ENCODE measurements around the gene DSEL. TPM values are rescaled to one million over a fixed set of nuclear protein-coding genes. Genes with fewer than 3 reads are reported as not detected.

DSEL gene
- total RNA-seq, 1 donor from 2014 or later, result 0.07 TPM

DNA sequence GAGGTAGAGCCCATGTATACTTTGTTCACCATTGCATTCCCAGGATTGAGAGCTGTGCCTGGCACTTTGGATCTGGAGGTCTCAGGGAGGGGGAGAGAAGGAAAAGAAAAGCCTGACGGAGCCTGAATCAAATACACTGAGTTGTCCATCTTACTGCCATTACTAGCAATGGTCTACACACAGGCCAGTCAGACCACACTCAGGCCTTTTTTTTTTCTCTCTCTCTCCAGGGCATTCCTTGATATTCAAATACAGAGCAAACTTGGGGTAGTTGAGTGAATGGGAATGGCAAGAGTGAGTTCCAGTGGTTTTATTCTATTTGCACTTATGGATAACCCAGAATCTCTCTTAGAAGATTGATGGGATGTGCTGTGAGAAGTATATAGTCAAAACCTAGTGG lies 11.8 kb downstream of the DSEL start:
- CTCF ChIA-PET, result no interaction called here
- Mint-ChIP-seq H3K27me3 (no peaks in the 10 kb centered on the region), H3K4me3 (no peak overlapping the region), H3K9me3 (no peaks in the 10 kb centered on the region), H3K4me1 (no peaks in the 10 kb centered on the region), H3K36me3 (ENCODE audit: low read depth) (no peaks in the 10 kb centered on the region), H3K27ac (no peak overlapping the region)
- DNase-seq (no peak), ATAC-seq (ENCODE audit: low read depth) (no peak)
- TF ChIP-seq CTCF (IDR thresholded peaks at IDR 0.05), result no peak
- intact Hi-C loops (cut with micrococcal nuclease), result no loop called here
- POLR2A ChIA-PET, result no interaction called here

DNA sequence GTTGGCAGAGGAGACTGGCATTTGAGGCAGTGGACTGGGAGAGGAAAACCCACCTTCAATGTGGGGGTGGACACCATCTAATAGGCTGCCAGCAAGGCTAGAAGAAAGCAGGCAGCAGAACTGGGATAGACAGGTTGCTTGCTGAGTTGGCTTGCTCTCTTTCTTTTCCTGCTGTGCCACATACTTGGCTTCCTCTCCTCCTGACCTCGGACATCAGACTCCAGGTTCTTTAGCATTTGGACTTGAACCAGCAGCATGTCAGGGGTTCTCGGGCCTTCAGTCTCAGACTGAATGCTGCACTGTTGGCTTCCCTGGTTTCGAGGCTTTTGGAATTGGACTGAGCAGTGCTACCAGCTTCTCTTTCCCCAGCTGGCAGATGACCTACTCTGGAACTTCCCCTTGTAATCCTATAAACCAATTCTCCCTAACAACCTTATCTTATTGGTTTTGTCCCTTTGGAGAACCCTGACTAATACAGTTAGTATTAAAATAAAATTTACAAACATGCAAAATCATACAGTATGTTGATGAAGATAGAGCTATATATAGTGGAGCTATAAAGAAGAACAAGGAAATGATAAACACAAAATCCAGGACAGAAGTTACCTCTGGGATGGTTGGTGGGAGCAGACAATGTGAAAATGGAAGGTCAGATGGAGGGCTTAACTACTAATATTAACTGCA lies 15.9 kb downstream of the DSEL start:
- ChIA-PET CTCF (no interaction called here), POLR2A (no interaction called here)
- Mint-ChIP-seq H3K27ac (no peak overlapping the region), H3K9me3 (no peaks in the 10 kb centered on the region), H3K27me3 (no peaks in the 10 kb centered on the region), H3K36me3 (ENCODE audit: low read depth) (no peaks in the 10 kb centered on the region), H3K4me3 (no peak overlapping the region), H3K4me1 (no peaks in the 10 kb centered on the region)
- DNase-seq (no peak), ATAC-seq (ENCODE audit: low read depth) (no peak)
- TF ChIP-seq CTCF (IDR thresholded peaks at IDR 0.05), result no peak
- intact Hi-C loops (cut with micrococcal nuclease), result no loop called here

- ATAC-seq (ENCODE audit: low read depth) (no peak), DNase-seq (no peak)
- H3K9me3 Mint-ChIP-seq, result no peaks in the 10 kb centered on the region
- H3K36me3 Mint-ChIP-seq (ENCODE audit: low read depth), result no peaks in the 10 kb centered on the region
- H3K27ac Mint-ChIP-seq, result no peak overlapping the region
- ChIA-PET CTCF (no interaction called here), POLR2A (no interaction called here)
- H3K27me3 Mint-ChIP-seq, result no peaks in the 10 kb centered on the region
- no peak overlapping the region for H3K4me3 Mint-ChIP-seq
- TF ChIP-seq CTCF (IDR thresholded peaks at IDR 0.05), result no peak
- no peaks in the 10 kb centered on the region for H3K4me1 Mint-ChIP-seq
- intact Hi-C loops (cut with micrococcal nuclease), result no loop called here
Observed at GRCh38 chr18:67496469-67496868, 20.1 kb downstream of the DSEL start.

GRCh38 chr18:67486534-67486933 lies 30.0 kb downstream of the DSEL start:
- intact Hi-C loops (cut with micrococcal nuclease), result no loop called here
- no peak for ATAC-seq (ENCODE audit: low read depth)
- ChIA-PET POLR2A (no interaction called here), CTCF (no interaction called here)
- no peak for DNase-seq
- H3K4me1 Mint-ChIP-seq, result no peaks in the 10 kb centered on the region
- H3K4me3 Mint-ChIP-seq, result no peak overlapping the region
- no peaks in the 10 kb centered on the region for H3K36me3 Mint-ChIP-seq (ENCODE audit: low read depth)
- TF ChIP-seq CTCF (IDR thresholded peaks at IDR 0.05), result no peak
- H3K27me3 Mint-ChIP-seq, result no peaks in the 10 kb centered on the region
- H3K9me3 Mint-ChIP-seq, result no peaks in the 10 kb centered on the region
- H3K27ac Mint-ChIP-seq, result no peak overlapping the region

DNA sequence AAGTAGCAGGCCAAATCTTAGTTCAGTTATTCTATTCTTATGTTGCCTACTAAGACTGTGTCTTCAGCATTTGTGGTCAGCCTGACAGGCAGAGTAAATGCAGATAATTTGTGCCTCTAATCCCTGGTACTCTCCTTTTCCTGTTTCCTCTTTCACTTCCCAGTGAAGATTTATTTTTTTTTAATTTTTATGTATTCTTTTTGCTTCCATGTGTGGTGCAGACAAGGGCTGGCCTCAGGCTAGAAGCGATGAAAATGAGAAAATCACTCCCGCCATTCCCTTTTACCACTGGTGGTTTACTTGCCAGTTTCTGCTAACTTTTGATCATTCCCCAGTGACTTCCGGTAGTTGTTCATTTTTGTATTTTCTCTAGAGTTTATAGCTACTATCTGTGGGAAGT lies 30.9 kb downstream of the DSEL start:
- H3K9me3 Mint-ChIP-seq, result no peaks in the 10 kb centered on the region
- no peak for TF ChIP-seq CTCF (IDR thresholded peaks at IDR 0.05)
- intact Hi-C loops (cut with micrococcal nuclease), result no loop called here
- ATAC-seq (ENCODE audit: low read depth) (no peak), DNase-seq (no peak)
- no peak overlapping the region for H3K4me3 Mint-ChIP-seq
- no peak overlapping the region for H3K27ac Mint-ChIP-seq
- CTCF ChIA-PET, result no interaction called here
- POLR2A ChIA-PET, result no interaction called here
- no peaks in the 10 kb centered on the region for H3K36me3 Mint-ChIP-seq (ENCODE audit: low read depth)
- no peaks in the 10 kb centered on the region for H3K27me3 Mint-ChIP-seq
- H3K4me1 Mint-ChIP-seq, result no peaks in the 10 kb centered on the region

All from activated B cell treated with CpG ODN at 0.5 μM for 24 hours (primary cell).